A549 treated with RU486 at 1 μM for 4 hours (cell line): ENCODE results near the gene FCGR3A. TPM values are rescaled to one million over a fixed set of nuclear protein-coding genes. Genes with fewer than 3 reads are reported as not detected.

ENCODE experiments used
- total RNA-seq: library from RNA; stranded (reverse); fragments of 200-300 nt; extraction: Qiagen RNA extraction; gene quantifications from 5 replicates; pipeline ENCODE4 v1.2.3, GENCODE V29; 2022; ENCODE audit warnings: low read depth

The FCGR3A gene
- total RNA-seq, result not detected in 5 replicates

DNA sequence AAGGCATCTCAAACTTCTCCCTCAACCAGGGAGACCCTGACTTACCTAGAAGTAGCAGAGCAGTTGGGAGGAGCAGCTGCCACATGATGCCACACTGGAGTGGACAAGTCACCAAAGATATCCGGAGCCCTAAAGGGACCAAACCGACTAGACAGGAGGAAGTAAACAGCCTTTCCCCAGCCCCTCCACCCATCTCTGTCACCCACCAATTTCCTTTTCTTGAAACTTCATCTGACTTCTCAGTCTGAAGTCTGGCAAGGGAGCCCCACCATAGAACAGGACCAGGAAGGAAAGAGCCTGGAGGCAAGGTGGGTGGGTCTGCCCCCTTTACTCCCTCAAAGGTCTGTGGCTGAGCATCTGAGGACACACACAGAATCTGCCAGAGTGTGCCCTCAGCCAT lies at the start of gene FCGR3A:
Gene FCGR3A (minus strand): TSS at position 167 of the 400 bp plus-strand sequence. CDS start 82 bp downstream, at position 85.

DNA sequence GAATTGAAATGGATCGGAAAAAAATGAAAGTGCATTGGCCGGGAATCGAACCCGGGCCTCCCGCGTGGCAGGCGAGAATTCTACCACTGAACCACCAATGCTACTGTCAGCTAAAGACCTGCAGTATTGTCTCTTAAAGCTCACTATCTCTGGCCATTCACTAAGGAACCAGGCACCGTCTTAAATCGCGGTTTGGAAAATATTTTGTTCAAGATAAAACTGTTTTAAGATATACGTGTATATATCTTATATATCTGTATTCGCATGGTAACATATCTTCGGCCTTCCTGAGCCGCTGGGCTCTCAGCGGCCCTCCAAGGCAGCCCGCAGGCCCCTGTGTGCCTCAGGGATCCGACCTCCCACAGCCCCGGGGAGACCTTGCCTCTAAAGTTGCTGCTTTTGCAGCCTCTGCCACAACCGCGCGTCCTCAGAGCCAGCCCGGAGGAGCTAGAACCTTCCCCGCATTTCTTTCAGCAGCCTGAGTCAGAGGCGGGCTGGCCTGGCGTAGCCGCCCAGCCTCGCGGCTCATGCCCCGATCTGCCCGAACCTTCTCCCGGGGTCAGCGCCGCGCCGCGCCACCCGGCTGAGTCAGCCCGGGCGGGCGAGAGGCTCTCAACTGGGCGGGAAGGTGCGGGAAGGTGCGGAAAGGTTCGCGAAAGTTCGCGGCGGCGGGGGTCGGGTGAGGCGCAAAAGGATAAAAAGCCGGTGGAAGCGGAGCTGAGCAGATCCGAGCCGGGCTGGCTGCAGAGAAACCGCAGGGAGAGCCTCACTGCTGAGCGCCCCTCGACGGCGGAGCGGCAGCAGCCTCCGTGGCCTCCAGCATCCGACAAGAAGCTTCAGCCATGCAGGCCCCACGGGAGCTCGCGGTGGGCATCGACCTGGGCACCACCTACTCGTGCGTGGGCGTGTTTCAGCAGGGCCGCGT lies 25.5 kb downstream of the FCGR3A start, which contains the start of gene HSPA6:
Gene HSPA6 (plus strand): TSS at position 724 of the 925 bp plus-strand sequence. CDS start 119 bp downstream, at position 843.

Other genes with a start within 250 kb of the FCGR3A start
- 0.17 to 0.35 TPM (median 0.30 TPM) in 5 replicates for gene MPZ, start 239.8 kb downstream of the FCGR3A start, total RNA-seq
- gene SDHC, start 235.4 kb downstream of the FCGR3A start, total RNA-seq, result 233 to 270 TPM (median 243 TPM) in 5 replicates
- 0.14 to 0.56 TPM (median 0.28 TPM) in 4 of 5 replicates, not detected in the other for gene CFAP126, start 181.9 kb downstream of the FCGR3A start, total RNA-seq
- gene FCGR2A, start 44.4 kb downstream of the FCGR3A start, total RNA-seq, result not detected in 5 replicates
- gene HSPA6, start 25.3 kb downstream of the FCGR3A start, total RNA-seq, result 1.3 to 8.1 TPM (median 2.0 TPM) in 5 replicates
- gene FCGR3B, start 81.4 kb upstream of the FCGR3A start, total RNA-seq, result not detected in 5 replicates
- not detected in 5 replicates for gene FCGR2B, start 113.3 kb upstream of the FCGR3A start, total RNA-seq
- not detected in 5 replicates for gene FCRLA, start 157.4 kb upstream of the FCGR3A start, total RNA-seq
- 1.5 to 2.3 TPM (median 2.0 TPM) in 5 replicates for gene FCRLB, start 171.7 kb upstream of the FCGR3A start, total RNA-seq
- gene DUSP12, start 200.0 kb upstream of the FCGR3A start, total RNA-seq, result 38.0 to 55.3 TPM (median 48.3 TPM) in 5 replicates
- 12.0 to 13.4 TPM (median 12.6 TPM) in 5 replicates for gene ATF6, start 216.5 kb upstream of the FCGR3A start, total RNA-seq